Breast epithelium (tissue), 3 donors: ENCODE measurements around the gene COL7A1.

Source experiments
- CTCF ChIP-seq, 3 donors: fragments of 450-650 bp; IDR thresholded peaks; one replicate each; pipeline ENCODE4 v1.5.1; 2016 to 2017; ENCODE audit warnings: antibody characterized with exemption in 3 of 3, mild to moderate bottlenecking in 3 of 3, moderate library complexity in 3 of 3
- POLR2A ChIP-seq: fragments of 450-650 bp; IDR thresholded peaks from one replicate; pipeline ENCODE4 v1.6.1; 2016; ENCODE audit warnings: antibody characterized with exemption, mild to moderate bottlenecking, moderate library complexity

- TF ChIP-seq CTCF (IDR thresholded peaks at IDR 0.05), result no peak
- no peak for TF ChIP-seq POLR2A
These were observed 3.1 kb downstream of the COL7A1 start for GRCh38 chr3:48591886-48592518.
